Duodenal mucosa (tissue), 2 donors: ENCODE results near the gene EVC2.

Source experiments
- H3K27ac ChIP-seq: one replicate; pipeline ENCODE4 v1.7.0; 2013; ENCODE audit warnings: low read depth, low read length
- H3K27me3 ChIP-seq, 2 donors: one replicate each; pipeline ENCODE4 v1.7.0; 2013; ENCODE audit warnings: low read length in 2 of 2, control low read depth in 1 of 2; ENCODE audit not compliant: insufficient read depth in 2 of 2, control insufficient read depth in 1 of 2
- H3K36me3 ChIP-seq, 2 donors: one replicate each; pipeline ENCODE4 v1.7.0; 2013; ENCODE audit warnings: low read length in 2 of 2, control low read depth in 1 of 2; ENCODE audit not compliant: insufficient read depth in 2 of 2, control insufficient read depth in 1 of 2
- H3K4me1 ChIP-seq, 2 donors: one replicate each; pipeline ENCODE4 v1.7.0; 2013; ENCODE audit warnings: low read length in 2 of 2, control low read depth in 1 of 2; ENCODE audit not compliant: insufficient read depth in 2 of 2, control insufficient read depth in 1 of 2
- H3K4me3 ChIP-seq, 2 donors: one replicate each; pipeline ENCODE4 v1.7.0; 2013; ENCODE audit warnings: low read length in 2 of 2, low read depth in 1 of 2
- H3K9ac ChIP-seq, 2 donors: one replicate each; pipeline ENCODE4 v1.7.0; 2013; ENCODE audit warnings: low read length in 2 of 2, low read depth in 1 of 2
- H3K9me3 ChIP-seq, 2 donors: one replicate each; pipeline ENCODE4 v1.7.0; 2013; ENCODE audit warnings: low read length in 2 of 2, control low read depth in 1 of 2; ENCODE audit not compliant: control insufficient read depth in 1 of 2

EVC2 gene

DNA sequence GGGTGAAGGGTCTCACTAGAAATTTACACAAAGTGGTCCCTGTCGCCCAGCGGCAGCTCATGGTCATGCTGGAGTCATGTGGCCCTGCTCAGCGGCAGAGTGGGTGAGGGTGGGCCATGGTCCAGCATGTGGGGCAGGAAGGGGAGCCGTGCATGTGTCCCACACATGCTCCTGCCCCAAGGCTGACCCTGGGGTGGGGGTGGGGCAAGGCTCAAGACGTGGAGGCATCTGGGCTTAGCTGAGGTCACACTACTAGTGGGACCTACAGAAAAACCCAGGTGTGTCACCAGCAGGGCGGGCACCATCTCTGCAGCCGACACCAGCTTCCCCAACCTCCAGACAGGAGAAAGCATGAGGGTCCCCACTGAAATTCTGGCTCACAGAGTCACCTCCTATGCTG lies 45.0 kb upstream of the EVC2 start:
- H3K27ac ChIP-seq, result no peak overlapping the region
- H3K36me3 ChIP-seq, result peaks cover 0 to 13% of the 10 kb centered on the region in 2 donors
- no peak overlapping the region for H3K4me3 ChIP-seq
- H3K4me1 ChIP-seq, result no peaks in the 10 kb centered on the region
- no peak overlapping the region for H3K9ac ChIP-seq
- no peaks in the 10 kb centered on the region for H3K9me3 ChIP-seq
- no peaks in the 10 kb centered on the region for H3K27me3 ChIP-seq

DNA sequence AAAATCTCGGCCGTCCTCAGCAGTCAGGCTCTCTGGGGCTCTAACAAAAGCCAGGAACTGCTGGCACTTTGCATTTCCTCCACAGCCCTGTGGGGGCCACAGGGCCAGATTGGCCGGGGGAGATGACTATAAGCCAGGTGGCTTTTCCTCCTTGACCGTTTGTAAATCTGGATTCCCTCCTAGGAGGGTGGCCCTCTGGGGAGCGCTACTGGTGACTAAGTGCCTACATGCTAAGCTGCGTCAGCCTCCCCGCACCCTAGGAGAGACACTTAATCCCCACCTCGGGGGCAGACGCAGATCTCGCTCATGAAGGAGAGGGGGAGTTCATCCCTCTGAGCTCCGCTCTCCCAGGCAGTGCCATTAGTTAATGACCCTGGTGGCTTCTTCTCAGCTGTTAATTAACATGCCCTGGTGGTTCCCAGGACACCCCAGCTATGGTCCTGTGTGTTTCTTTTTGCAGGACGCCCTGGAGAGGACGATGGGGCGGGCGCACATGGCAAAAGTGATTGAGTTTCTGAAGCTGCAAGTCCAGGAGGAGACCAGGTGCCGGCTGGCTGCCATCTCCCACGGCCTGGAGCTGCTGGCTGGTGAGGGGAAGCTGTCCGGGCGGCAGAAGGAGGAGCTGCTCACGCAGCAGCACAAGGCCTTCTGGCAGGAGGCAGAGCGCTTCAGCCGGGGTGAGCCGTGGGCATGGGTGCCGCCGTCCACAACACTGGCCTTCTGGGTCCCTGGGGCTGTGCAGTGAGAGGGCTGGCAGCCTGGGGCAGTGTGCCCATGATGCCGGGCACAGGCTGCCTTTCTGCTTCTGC lies 44.2 kb upstream of the EVC2 start:
- no peak overlapping the region for H3K4me3 ChIP-seq
- no peaks in the 10 kb centered on the region for H3K27me3 ChIP-seq
- no peak overlapping the region for H3K27ac ChIP-seq
- no peaks in the 10 kb centered on the region for H3K9me3 ChIP-seq
- no peaks in the 10 kb centered on the region for H3K4me1 ChIP-seq
- H3K9ac ChIP-seq, result no peak overlapping the region
- H3K36me3 ChIP-seq, result peaks cover 0 to 12% of the 10 kb centered on the region in 2 donors

DNA sequence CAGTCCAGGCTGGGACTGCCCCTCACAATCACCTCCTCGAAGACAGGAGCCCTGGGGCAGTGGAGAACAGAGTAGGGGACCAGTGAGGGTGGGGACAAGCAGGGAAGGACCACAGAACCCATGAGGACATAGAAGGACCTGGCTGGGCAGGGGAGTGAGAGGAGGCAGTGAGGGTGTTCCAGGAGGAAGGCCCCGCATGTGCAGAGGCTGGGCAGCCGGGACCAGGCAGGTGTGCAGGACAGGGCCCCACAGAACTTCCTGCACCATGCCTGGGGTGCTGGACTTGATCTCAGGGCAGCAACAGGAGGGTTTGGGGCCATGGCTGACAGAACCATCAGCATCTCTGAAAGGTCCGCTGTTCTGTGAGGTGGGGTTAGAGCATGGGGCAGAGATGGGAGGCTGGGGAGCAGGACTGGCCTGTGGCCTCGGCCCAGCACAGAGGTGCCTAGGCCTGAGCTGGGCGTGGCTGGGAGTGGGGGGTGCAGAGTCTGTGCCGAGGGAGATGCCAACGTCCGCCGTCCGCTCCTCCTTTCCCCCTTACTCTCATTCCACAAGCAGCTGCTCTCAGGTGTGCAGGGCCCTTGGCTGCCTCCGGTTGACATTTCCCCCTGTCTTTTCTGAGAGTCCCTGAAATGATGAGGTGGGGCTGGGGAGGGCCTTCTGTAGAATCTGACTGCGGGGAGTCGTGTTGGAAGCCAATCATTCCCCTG lies 43.5 kb upstream of the EVC2 start:
- Histone ChIP-seq H3K4me1 (no peaks in the 10 kb centered on the region), H3K27ac (no peak overlapping the region), H3K4me3 (no peak overlapping the region), H3K9ac (no peak overlapping the region), H3K36me3 (peaks cover 0 to 6% of the 10 kb centered on the region in 2 donors), H3K27me3 (no peaks in the 10 kb centered on the region), H3K9me3 (no peaks in the 10 kb centered on the region)

DNA sequence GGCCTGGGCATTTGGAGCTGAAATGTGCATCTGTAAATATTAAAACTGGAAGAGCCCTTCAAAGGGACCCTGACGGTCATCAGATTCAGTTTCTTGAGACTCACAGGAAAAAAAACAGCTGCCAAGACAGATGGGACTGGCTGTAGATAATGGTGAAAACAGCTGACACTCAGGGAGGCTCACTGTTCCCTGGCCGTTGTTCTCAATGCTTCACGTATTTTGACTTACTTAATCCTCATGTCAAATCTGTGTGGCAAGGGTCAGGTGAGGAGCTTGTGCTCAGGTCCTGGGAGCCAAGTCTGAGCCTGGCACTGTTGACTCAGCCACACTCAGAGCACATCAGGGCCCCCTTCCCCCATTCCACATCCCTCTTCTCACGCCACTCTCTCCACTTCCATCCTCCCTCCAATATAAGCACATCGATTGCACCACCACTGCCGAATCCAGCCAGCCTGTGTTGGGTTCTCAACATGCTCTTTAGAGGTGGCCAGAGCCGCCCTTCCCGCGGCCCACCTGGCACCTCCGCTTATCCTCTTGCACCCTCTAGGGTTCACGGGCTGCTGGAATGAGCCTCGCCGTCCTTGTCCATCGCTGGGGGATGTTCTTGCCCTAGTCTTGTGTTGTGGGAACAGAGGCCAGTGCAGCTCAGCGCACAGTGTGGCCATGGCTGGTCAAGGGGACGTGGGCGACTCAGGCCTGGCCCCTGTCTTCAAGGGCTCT lies 42.7 kb upstream of the EVC2 start:
- H3K4me3 ChIP-seq, result no peak overlapping the region
- H3K9ac ChIP-seq, result no peak overlapping the region
- no peak overlapping the region for H3K27ac ChIP-seq
- no peaks in the 10 kb centered on the region for H3K9me3 ChIP-seq
- H3K36me3 ChIP-seq, result peaks cover 0 to 6% of the 10 kb centered on the region in 2 donors
- no peaks in the 10 kb centered on the region for H3K27me3 ChIP-seq
- H3K4me1 ChIP-seq, result no peaks in the 10 kb centered on the region

DNA sequence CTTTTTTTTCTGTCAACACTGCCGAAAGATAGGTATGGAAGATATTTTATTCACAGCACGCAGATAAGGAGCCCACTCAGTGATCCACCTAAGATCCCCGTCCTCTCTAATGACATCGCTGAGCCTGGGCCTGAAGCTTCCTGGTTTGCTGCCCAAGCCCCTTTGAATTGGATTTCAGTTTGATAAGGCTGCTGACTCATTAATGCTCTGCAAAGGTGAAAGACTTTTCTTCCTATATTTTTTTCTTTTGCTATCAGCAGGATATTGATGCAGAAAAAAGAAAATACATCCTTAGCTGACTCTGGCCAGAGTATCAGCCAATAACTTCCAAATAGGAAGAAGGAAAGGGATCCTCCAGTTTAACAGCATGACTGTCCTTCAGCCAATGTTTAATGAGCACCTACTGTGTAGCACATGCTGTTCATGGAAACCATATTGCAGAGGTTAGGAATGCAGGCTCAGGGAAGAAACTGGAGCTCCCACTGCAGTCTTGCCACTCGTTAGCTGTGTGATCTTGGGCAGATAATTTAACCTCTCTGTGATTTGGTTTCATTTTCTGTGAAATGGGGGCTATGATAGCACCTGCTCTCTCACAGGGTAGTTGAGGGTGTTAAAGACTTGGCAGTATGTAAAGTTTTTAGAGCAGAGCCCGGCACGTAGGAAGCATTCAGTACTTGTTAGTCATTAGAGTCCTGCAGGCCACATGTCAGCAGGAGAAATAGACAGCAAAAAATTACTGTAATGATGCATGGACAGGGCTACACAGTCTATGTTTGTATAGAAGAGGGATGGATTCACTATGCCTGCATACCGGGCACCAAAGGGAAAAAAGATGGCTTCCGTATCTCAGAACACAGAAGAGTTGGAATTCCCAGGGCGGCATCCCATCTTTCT lies 41.9 kb upstream of the EVC2 start:
- H3K27me3 ChIP-seq, result no peaks in the 10 kb centered on the region
- H3K4me1 ChIP-seq, result no peaks in the 10 kb centered on the region
- no peak overlapping the region for H3K27ac ChIP-seq
- H3K4me3 ChIP-seq, result no peak overlapping the region
- no peaks in the 10 kb centered on the region for H3K9me3 ChIP-seq
- H3K36me3 ChIP-seq, result peaks cover 0 to 5% of the 10 kb centered on the region in 2 donors
- H3K9ac ChIP-seq, result no peak overlapping the region

DNA sequence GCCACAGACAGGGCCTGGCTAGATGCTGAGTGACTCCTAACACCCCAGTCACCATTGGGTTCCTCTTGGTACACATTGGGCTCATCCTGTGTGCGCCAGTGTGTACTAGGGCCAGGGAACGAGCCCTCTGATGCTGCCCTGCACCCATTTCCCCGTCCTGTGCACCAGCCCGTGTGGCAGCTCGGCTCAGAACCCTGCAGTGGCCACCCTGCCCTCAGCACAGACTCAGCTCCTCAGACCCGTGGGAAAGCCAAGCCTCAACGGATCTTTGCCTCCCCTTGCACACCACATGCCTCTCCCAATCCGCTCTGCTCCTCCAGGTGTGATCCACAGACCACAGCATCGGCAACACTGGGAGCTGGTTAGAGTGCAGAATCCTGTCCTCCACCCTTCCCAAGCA lies 41.2 kb upstream of the EVC2 start:
- Histone ChIP-seq H3K27me3 (no peaks in the 10 kb centered on the region), H3K36me3 (peaks cover 0 to 1% of the 10 kb centered on the region in 2 donors), H3K9me3 (no peaks in the 10 kb centered on the region), H3K4me1 (no peaks in the 10 kb centered on the region), H3K9ac (no peak overlapping the region), H3K27ac (no peak overlapping the region), H3K4me3 (no peak overlapping the region)

DNA sequence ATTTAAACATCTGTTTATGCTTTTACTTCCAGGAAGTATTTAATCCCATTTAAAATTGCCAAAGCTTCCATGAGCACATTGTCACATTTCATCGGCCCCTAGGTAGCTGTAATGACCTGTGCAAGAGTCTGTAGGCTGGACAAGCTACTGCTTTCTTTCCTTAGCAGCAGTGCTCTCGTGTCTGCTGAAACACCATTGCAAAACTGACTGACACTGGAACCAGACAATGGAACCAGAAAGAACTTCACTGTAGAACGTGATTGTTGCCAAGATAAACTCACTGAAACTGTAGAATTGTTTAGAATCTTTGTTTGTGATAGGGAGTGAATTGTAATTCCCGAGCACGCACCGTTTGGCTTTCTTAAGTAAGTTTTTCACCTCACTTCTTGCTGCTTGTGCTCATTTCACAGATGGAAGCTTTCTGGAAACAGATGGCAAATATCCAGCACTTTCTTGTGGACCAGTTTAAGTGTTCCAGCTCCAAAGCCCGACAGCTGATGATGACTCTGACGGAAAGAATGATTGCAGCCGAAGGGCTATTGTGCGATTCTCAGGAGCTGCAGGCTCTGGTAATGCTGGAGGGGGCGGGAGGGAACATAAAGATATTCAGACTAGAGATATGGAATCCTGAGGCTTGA lies 39.5 kb upstream of the EVC2 start:
- Histone ChIP-seq H3K27ac (no peak overlapping the region), H3K4me1 (no peaks in the 10 kb centered on the region), H3K9me3 (no peaks in the 10 kb centered on the region), H3K9ac (no peak overlapping the region), H3K36me3 (no peaks in the 10 kb centered on the region), H3K4me3 (no peak overlapping the region), H3K27me3 (no peaks in the 10 kb centered on the region)

DNA sequence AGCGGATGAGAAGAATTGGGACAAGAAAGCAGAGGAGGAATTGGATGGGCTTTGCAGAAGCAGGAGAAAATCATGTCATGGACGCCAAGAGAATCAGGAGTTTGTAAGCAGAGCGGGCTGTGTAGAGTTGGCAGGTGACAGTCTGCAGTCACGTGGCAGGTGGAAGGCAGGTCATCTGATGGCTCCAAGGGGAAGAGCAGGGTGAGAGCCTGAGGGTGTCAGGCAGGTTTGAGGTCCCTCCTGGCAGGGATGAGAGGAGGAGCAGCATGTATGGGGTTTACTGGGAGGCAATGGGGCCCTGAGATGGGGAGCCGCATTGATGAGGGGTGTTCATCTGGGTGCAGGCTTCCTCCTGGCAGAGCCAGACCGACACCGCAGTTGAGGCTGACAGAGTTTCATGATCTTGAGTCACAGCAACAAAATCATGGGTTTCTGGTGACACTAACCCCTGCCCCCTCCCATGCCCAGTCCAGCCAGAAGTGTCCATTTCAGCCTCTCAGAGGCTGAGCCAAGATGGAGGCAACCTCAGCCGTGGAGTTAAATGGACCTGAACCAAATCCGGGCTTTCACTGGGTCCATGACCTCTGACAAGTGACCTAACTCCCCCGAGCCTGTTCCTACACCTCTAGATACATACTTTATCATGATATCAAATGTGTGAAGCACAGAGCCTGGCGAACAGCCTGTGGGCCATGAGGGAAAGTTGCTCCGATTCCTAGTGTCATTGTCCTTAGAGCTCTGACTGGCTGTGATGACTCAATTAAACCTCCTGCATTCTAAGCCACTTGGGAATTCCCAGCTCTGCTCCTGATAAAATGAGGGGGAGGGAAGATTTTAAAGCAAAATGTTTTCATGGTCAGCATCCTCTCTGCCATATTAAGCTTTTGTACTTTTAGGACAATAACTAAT lies 38.7 kb upstream of the EVC2 start:
- no peak overlapping the region for H3K4me3 ChIP-seq
- H3K9ac ChIP-seq, result no peak overlapping the region
- no peaks in the 10 kb centered on the region for H3K4me1 ChIP-seq
- no peak overlapping the region for H3K27ac ChIP-seq
- no peaks in the 10 kb centered on the region for H3K9me3 ChIP-seq
- H3K36me3 ChIP-seq, result no peaks in the 10 kb centered on the region
- no peaks in the 10 kb centered on the region for H3K27me3 ChIP-seq

DNA sequence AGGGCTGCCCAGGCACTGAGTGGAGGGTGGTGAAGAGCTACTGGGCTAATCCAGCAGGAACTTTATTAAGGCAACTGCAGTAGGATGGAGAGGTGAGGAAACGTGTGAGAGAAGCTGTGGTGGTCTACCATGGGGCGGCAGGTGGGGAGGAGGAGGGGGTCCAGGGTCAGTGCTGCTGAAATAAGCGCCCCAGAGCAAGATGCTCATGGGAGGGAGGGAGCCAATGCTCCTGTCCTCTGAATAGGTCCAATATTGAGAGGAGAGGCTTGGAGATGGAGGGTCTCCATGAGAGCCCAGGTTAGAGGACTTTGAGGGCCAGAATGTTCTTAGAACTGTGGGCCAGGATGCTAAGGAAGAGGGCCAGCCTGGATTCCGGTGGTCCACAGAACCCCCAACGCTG lies 37.9 kb upstream of the EVC2 start:
- no peak overlapping the region for H3K9ac ChIP-seq
- H3K9me3 ChIP-seq, result no peaks in the 10 kb centered on the region
- H3K36me3 ChIP-seq, result no peaks in the 10 kb centered on the region
- no peaks in the 10 kb centered on the region for H3K4me1 ChIP-seq
- H3K27me3 ChIP-seq, result no peaks in the 10 kb centered on the region
- H3K4me3 ChIP-seq, result no peak overlapping the region
- no peak overlapping the region for H3K27ac ChIP-seq
